Kidney epithelial cell (primary cell): Measurements from ENCODE around the gene BACE1-AS. TPM values are rescaled to one million over a fixed set of nuclear protein-coding genes. Genes with fewer than 3 reads are reported as not detected.
A peak's percentile ranks its signal among the peaks of the same experiment; 100 is the strongest.

Source experiments
- DNase-seq: peaks from one replicate; pipeline ENCODE4 v3.0.0-alpha.2; 2010; ENCODE audit warnings: low read depth
- H3K27me3 ChIP-seq: 2 replicates; pipeline ENCODE4 v1.6.0; 2011; ENCODE audit warnings: low read length; ENCODE audit not compliant: control insufficient read depth, insufficient read depth
- H3K36me3 ChIP-seq: 2 replicates; pipeline ENCODE4 v1.5.1; 2011; ENCODE audit warnings: low read length; ENCODE audit not compliant: control insufficient read depth, insufficient read depth
- H3K4me3 ChIP-seq: 2 replicates; pipeline ENCODE4 v1.5.1; 2011; ENCODE audit warnings: low read depth, mild to moderate bottlenecking, control low read depth, low read length
- total RNA-seq: library from RNA; depleted of rRNA; stranded (reverse); fragments of >200 nt; gene quantifications from 2 replicates; pipeline ENCODE4 v1.2.3, GENCODE V29; 2015
- TF ChIP-seq, protein P1 (sequence below): IDR thresholded peaks from 2 replicates; pipeline ENCODE4 v1.5.1; 2011; ENCODE audit warnings: mild to moderate bottlenecking, moderate library complexity, low read length, control low read depth, inconsistent platforms; ENCODE audit not compliant: insufficient read depth, poor library complexity, severe bottlenecking

BACE1-AS gene
- total RNA-seq, 1 donor from 2014 or later = 4.9 TPM

DNA sequence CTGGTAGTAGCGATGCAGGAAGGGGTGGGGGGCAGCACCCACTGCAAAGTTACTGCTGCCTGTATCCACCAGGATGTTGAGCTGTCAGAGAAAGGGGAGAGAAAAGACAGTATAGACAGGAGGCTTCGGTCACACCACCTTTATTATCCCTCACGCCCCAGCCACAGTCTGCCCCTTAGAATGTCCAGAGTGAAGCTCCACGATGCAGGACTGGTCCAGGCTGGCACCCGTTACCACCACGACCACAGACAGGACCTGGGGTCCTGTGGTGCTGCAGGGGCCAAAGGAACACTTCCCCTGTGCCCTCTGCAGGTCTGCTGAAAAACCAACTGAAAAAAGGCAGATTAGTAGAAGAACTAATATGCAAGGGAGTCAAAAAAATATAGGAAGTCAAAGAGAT, 5.7 kb downstream of the BACE1-AS start:
- Histone ChIP-seq H3K36me3 (no peaks in the 10 kb centered on the region), H3K4me3 (no peak overlapping the region), H3K27me3 (no peaks in the 10 kb centered on the region)
- DNase-seq = no peak
- TF ChIP-seq, protein P1, sequence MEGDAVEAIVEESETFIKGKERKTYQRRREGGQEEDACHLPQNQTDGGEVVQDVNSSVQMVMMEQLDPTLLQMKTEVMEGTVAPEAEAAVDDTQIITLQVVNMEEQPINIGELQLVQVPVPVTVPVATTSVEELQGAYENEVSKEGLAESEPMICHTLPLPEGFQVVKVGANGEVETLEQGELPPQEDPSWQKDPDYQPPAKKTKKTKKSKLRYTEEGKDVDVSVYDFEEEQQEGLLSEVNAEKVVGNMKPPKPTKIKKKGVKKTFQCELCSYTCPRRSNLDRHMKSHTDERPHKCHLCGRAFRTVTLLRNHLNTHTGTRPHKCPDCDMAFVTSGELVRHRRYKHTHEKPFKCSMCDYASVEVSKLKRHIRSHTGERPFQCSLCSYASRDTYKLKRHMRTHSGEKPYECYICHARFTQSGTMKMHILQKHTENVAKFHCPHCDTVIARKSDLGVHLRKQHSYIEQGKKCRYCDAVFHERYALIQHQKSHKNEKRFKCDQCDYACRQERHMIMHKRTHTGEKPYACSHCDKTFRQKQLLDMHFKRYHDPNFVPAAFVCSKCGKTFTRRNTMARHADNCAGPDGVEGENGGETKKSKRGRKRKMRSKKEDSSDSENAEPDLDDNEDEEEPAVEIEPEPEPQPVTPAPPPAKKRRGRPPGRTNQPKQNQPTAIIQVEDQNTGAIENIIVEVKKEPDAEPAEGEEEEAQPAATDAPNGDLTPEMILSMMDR = no peak

DNA sequence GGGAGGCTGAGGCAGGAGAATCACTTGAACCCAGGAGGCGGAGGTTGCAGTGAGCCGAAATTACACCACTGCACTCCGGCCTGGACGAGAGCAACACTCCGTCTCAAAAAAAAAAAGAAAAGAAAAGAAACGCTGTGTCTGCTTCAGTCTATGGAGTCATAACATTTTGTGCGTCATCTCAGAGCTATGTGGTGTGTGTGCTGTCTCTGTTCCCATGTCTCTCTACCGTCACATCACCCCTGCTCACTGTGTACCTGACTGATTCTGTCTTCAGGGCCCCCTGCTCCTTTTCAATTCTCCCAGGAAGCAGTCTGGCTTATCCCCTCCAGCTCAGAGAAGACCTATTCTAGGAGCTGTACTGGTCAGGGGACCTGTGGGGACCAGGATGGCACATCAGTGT, 7.0 kb downstream of the BACE1-AS start:
- TF ChIP-seq, protein P1 = no peak
- Histone ChIP-seq H3K27me3 (no peaks in the 10 kb centered on the region), H3K36me3 (no peaks in the 10 kb centered on the region), H3K4me3 (no peak overlapping the region)
- no peak for DNase-seq

DNA sequence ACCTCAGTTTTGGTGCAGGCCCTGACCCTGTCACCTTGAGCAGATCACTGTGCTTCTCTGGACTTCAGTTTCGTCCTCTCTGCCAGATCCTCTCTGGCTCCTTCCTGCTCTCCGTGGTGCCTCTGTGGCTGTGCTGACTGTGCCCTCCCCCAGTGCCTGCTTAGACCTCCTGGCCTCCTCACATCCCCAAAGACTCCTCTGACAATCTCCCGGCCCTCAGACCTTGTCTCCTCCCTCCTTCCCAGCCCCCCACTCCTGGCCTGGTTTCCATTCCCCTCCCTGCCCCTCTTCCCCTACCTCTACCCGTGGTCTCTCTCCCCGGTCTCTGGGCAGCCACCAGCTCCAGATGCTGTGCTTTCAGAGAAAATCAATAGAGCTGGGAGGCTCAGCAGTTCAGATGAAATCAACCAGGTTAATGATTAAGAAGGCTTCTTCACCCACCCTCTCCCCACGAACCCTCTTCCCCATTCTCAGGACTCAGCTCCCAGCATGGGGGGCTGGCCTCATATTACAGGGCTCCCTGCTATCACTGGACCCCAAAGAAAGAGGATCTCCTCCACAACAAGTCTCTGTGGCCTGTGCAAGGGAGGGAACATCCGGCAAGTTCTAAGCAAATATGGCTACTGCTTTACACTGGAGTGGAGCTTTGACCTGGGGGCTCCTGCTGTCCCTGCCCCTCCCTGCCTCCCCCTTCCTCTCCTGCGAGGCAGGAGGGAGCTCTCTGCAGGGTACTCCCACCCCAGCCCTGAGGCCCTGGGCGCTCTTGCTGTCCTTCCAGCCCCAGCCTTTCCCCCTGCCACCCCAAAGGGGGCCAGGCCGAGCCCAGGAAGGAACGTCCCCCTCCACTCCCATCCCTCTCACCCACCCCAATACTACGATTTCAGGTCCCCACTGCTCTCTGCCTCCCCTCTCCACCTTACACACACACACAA, 8.5 kb downstream of the BACE1-AS start:
- no peaks in the 10 kb centered on the region for H3K36me3 ChIP-seq
- TF ChIP-seq, protein P1 = no peak
- H3K4me3 ChIP-seq = no peak overlapping the region
- H3K27me3 ChIP-seq = no peaks in the 10 kb centered on the region
- no peak for DNase-seq

DNA sequence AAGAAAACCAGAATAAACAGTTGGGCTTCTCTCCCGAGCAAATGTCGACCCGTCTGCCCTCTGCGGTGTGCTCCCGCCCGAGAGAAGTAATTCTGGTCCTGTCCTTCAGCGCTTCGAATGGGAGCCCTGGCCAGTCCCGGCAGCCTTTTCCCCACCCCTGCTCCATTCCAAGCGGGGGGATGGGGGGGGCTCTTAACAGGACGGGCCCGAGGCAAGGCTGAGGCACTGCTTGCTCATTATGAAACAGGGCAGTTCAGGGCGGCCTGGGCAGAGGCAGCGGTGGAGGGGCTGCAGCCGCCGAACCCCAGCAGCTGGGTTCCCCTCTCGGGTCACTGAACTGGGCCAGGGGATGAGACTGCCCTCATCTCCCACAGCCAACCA, 9.1 kb downstream of the BACE1-AS start:
- Histone ChIP-seq H3K36me3 (no peaks in the 10 kb centered on the region), H3K27me3 (no peaks in the 10 kb centered on the region), H3K4me3 (no peak overlapping the region)
- DNase-seq = peak; percentile 12
- TF ChIP-seq, protein P1 = no peak

DNA sequence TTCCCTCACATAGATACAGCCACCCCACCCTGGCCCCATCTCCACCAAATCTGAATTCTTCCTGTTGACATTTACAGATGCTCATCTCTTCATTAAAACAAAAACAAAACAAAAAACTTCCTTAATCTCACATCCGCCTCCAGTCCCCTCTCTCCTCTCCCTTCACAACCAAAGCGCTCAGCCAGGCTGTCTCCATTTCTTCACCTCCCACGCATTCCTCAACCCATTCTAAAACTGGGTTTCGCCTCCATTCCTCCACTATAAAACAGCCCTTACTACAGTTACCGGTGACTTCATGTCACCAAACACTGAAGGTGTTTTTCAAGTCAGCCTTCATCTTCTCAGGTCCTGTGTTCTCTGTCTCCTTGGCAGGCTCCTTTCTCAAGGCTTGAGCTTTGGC, 9.6 kb downstream of the BACE1-AS start:
- no peaks in the 10 kb centered on the region for H3K27me3 ChIP-seq
- H3K36me3 ChIP-seq = no peaks in the 10 kb centered on the region
- TF ChIP-seq, protein P1 = no peak
- no peak for DNase-seq
- no peak overlapping the region for H3K4me3 ChIP-seq
